HepG2 (cell line): ENCODE results near the gene WWP2. TPM values are rescaled to one million over a fixed set of nuclear protein-coding genes. Genes with fewer than 3 reads are reported as not detected.

ENCODE experiments used
- BCL6 ChIP-seq: IDR thresholded peaks from 2 replicates; pipeline ENCODE4 v1.6.1; 2016; ENCODE audit warnings: missing genetic modification reagents, missing compliant biosample characterization
- EHMT2 ChIP-seq: fragments of 200-600 bp; sonication (generic); IDR thresholded peaks from 2 replicates; pipeline ENCODE4 v1.7.0; 2017; ENCODE audit warnings: antibody characterized with exemption, low read depth, low read length, borderline replicate concordance
- IKZF1 ChIP-seq: fragments of 450-650 bp; IDR thresholded peaks from 2 replicates; pipeline ENCODE4 v1.7.1; 2016
- MZF1 ChIP-seq: sonication (generic); formaldehyde crosslinking; IDR thresholded peaks from 2 replicates; pipeline ENCODE4 v1.8.1; 2023; ENCODE audit warnings: mild to moderate bottlenecking, missing genetic modification reagents, borderline replicate concordance
- NAIF1 ChIP-seq: sonication (generic); formaldehyde crosslinking; IDR thresholded peaks from 2 replicates; pipeline ENCODE4 v1.5.0; 2020; ENCODE audit warnings: mild to moderate bottlenecking, missing genetic modification reagents, borderline replicate concordance
- NFE2 ChIP-seq: sonication (generic); formaldehyde crosslinking; IDR thresholded peaks from 2 replicates; pipeline ENCODE4 v1.4.0; 2020; ENCODE audit warnings: missing genetic modification reagents
- NFKB2 ChIP-seq: sonication (generic); formaldehyde crosslinking; IDR thresholded peaks from 2 replicates; pipeline ENCODE4 v1.4.0; 2020; ENCODE audit warnings: missing genetic modification reagents, borderline replicate concordance
- PCBP1 ChIP-seq: fragments of 200-400 bp; formaldehyde crosslinking; IDR thresholded peaks from 2 replicates; pipeline ENCODE4 v1.6.1; 2017; ENCODE audit warnings: mild to moderate bottlenecking, low read depth, low read length, borderline replicate concordance
- PITX1 ChIP-seq: sonication (generic); formaldehyde crosslinking; IDR thresholded peaks from 2 replicates; pipeline ENCODE4 v1.5.1; 2020; ENCODE audit warnings: mild to moderate bottlenecking, missing genetic modification reagents
- SAP130 ChIP-seq: IDR thresholded peaks from 2 replicates; pipeline ENCODE4 v1.6.1; 2016; ENCODE audit warnings: low read depth
- SOX5 ChIP-seq: IDR thresholded peaks from 2 replicates; pipeline ENCODE4 v1.6.1; 2016; ENCODE audit warnings: borderline replicate concordance
- TARDBP ChIP-seq: sonication (generic); formaldehyde crosslinking; IDR thresholded peaks from 2 replicates; pipeline ENCODE4 v1.8.0; 2022; ENCODE audit warnings: mild to moderate bottlenecking, missing genetic modification reagents
- TBP ChIP-seq: sonication (generic); formaldehyde crosslinking; IDR thresholded peaks from 2 replicates; pipeline ENCODE4 v1.5.0; 2020; ENCODE audit warnings: missing genetic modification reagents
- UBTF ChIP-seq: sonication (generic); formaldehyde crosslinking; IDR thresholded peaks from 2 replicates; pipeline ENCODE4 v1.4.0; 2020; ENCODE audit warnings: mild to moderate bottlenecking, missing genetic modification reagents
- ZBTB1 ChIP-seq: sonication (generic); formaldehyde crosslinking; IDR thresholded peaks from 2 replicates; pipeline ENCODE4 v1.4.0; 2020; ENCODE audit warnings: missing genetic modification reagents, borderline replicate concordance
- ZFP91 ChIP-seq: sonication (generic); formaldehyde crosslinking; IDR thresholded peaks from 2 replicates; pipeline ENCODE4 v1.9.0; 2022; ENCODE audit warnings: missing genetic modification reagents, mild to moderate bottlenecking, borderline replicate concordance
- ZNF256 ChIP-seq: sonication (generic); formaldehyde crosslinking; conservative IDR thresholded peaks from 2 replicates; pipeline ENCODE4 v1.4.0; 2020; ENCODE audit warnings: missing genetic modification reagents
- ZNF296 ChIP-seq: sonication (generic); formaldehyde crosslinking; conservative IDR thresholded peaks from 2 replicates; pipeline ENCODE4 v1.5.0; 2020; ENCODE audit warnings: mild to moderate bottlenecking, missing genetic modification reagents
- ZNF609 ChIP-seq: sonication (generic); formaldehyde crosslinking; IDR thresholded peaks from 2 replicates; pipeline ENCODE4 v1.4.0; 2020; ENCODE audit warnings: mild to moderate bottlenecking, missing genetic modification reagents, borderline replicate concordance
- ZNF773 ChIP-seq: sonication (generic); formaldehyde crosslinking; IDR thresholded peaks from 2 replicates; pipeline ENCODE4 v1.4.0; 2020; ENCODE audit warnings: missing genetic modification reagents, borderline replicate concordance
- ZNF841 ChIP-seq: sonication (generic); formaldehyde crosslinking; IDR thresholded peaks from 2 replicates; pipeline ENCODE4 v1.8.1; 2023; ENCODE audit warnings: missing genetic modification reagents, borderline replicate concordance
- ZSCAN29 ChIP-seq: sonication (generic); formaldehyde crosslinking; conservative IDR thresholded peaks from 2 replicates; pipeline ENCODE4 v1.4.0; 2020; ENCODE audit warnings: mild to moderate bottlenecking, missing genetic modification reagents
- polyA plus RNA-seq, 8 experiments: library from polyadenylated mRNA; depleted of rRNA in 3 of 8; stranded (reverse) in 7 of 8; unstranded in 1 of 8; fragments of >200 nt; fragmentation: Illumina TruSeq in 4 of 8; extraction: Trizol in 4 of 8; gene quantifications; 2 replicates each; pipeline versions ENCODE4 v1.2.1 to v1.2.3, GENCODE V29; 2011 to 2016; ENCODE audit warnings: low read depth in 4 of 8, missing spikeins in 1 of 8, mixed read lengths in 1 of 8; ENCODE audit not compliant: insufficient read depth in 1 of 8
- total RNA-seq, 5 experiments: library from RNA; depleted of rRNA; stranded (reverse); fragments of >200 nt; fragmentation: Illumina TruSeq; extraction: Trizol; gene quantifications; 2 replicates each; pipeline ENCODE4 v1.2.3, GENCODE V29; 2016; ENCODE audit warnings: low read depth in 1 of 5

The WWP2 gene
- total and polyA plus RNA-seq, 2 of the 13 experiments (the other 11 are each of a cell fraction or from before 2014, with no cell fraction given), result 11.4 to 28.2 TPM

- TF ChIP-seq ZNF609 (CRISPR knock-in tag), result 0 out of 2 replicates have a peak, but pooled peaks have one; percentile 25
- TF ChIP-seq ZBTB1 (CRISPR knock-in tag), result no peak
- TF ChIP-seq ZNF256 (CRISPR knock-in tag), result no peak
- no peak for TF ChIP-seq NFE2 (CRISPR knock-in tag)
- TF ChIP-seq ZFP91 (CRISPR knock-in tag), result peak; percentile 31; the same call in 1 of the 2 replicates
- TF ChIP-seq ZSCAN29 (CRISPR knock-in tag), result 0 out of 2 replicates have a peak, but pooled peaks have one; percentile 39
- peak; percentile 31; the same call in 1 of the 2 replicates for TF ChIP-seq SAP130 (CRISPR knock-in tag)
- no peak for TF ChIP-seq ZNF773
- no peak for TF ChIP-seq TBP
- no peak; the same call in 1 of the 2 replicates for TF ChIP-seq BCL6
- TF ChIP-seq PITX1, result 0 out of 2 replicates have a peak, but pooled peaks have one; percentile 46
- TF ChIP-seq MZF1 (CRISPR knock-in tag), result no peak
- TF ChIP-seq IKZF1, result no peak
- no peak for TF ChIP-seq TARDBP (CRISPR knock-in tag)
- no peak for TF ChIP-seq ZNF296 (CRISPR knock-in tag)
- TF ChIP-seq SOX5 (CRISPR knock-in tag), result 0 out of 2 replicates have a peak, but pooled peaks have one; percentile 26
- peak; percentile 90; the same call in 1 of the 2 replicates for TF ChIP-seq PCBP1
- TF ChIP-seq NAIF1 (CRISPR knock-in tag), result no peak
- peak; percentile 21; the same call in 1 of the 2 replicates for TF ChIP-seq UBTF
- no peak; the same call in 1 of the 2 replicates for TF ChIP-seq NFKB2 (CRISPR knock-in tag)
- TF ChIP-seq EHMT2, result no peak
- no peak for TF ChIP-seq ZNF841 (CRISPR knock-in tag)
Observed at GRCh38 chr16:69823831-69824563, 61.9 kb downstream of the WWP2 start (continued).
